HG02759 (cell line): Measurements from ENCODE around the gene VSTM2B.

ENCODE experiments used
- ATAC-seq: cut with Tn5 transposase; IDR thresholded peaks from one replicate; pipeline ENCODE4 v1.9.1; 2021; ENCODE audit warnings: mild to moderate bottlenecking, moderate library complexity; ENCODE audit not compliant: unreplicated experiment

Gene VSTM2B

DNA sequence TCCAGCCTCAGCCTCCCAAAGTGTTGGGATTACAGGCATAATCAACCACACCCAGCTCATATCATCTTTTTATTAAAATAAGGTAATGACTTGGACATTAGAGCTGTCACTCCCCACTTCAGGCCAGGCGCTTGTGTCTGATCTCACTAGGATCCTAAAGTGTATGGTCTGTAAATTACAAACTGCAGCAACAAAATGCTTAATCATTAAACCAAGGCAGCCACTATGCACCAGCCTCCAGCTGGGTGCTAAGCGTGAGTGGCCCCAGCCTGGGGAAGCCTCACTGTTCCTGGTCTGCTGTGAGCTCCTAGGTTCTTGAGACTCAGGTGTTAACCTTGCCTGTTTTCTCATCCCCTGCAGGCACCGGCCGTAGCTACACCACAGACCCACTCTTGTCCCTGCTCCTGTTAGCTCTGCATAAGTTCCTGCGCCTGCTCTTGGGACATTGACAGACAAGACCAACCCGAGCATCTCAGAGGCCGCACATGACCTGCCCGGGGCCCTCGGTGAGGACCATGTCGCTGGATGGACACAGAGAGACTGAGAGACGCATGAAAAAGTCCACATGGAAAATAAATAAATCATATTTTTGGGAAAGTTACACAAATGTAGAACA lies 37.8 kb downstream of the VSTM2B start:
- ATAC-seq: no peak

DNA sequence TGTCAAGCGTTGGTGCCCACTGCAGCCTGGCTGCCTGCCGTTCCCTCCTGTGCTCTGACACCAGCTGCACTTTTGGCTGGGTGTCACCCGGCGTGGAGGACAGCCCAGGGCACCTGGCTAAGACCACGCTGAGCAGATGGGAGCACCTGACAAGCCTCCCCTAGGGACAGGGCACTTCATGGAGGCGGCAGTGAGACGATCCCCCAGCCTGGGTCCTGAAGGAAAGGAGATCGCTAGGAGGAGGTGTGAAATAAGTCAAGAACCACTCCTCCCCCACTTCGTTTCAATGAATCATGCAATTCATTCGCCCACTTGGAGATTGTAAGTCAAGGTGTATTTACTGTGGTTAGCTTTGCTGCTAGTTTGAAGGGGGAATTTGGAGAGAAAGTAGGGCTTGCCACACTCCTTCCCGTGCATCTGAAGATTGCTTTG lies 38.8 kb downstream of the VSTM2B start:
- no peak for ATAC-seq

DNA sequence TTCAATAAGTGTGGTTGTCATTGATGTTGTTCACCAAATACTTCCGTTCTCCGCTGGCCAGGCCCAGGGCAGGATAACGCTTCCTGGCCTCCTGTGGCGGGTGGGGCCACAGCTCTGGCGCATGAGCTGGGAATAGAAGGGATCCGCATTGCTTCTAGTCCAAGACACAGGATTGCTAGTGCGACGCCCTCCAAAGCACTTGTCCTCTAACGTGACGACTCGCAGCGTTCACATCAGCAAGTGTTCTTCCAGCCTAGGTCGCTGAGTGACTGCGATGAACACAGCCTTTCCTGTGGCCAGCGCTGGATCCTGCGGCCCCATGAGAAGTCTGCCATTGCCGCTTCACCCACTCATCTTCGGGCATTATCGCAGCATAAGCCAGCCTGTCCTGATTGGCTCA lies 39.4 kb downstream of the VSTM2B start:
- ATAC-seq: no peak

DNA sequence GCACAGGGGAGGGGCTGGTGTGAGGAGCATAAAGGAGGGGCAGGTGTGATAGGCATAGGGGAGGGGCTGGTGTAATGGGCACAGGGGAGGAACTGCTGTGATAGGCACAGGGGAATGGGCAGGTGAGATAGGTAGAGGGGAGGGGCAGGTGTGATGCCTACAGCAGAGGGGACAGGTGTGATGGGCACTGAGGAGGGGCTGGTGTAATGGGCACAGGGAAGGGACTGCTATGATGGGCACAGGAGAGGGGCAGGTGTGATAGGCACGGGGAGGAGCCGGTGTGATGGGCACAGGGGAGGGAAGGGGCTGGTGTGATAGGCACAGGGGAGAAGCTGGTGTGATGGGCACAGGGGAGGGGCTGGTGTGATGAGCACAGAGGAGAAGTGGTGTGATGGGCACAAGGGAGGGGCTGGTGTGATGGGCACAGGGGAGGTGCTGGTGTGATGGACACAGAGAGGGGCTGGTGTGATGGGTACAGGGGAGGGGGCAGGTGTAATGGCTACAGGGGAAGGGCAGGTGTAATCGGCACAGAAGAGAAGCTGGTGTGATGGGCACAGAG lies 40.8 kb downstream of the VSTM2B start:
- ATAC-seq: no peak

DNA sequence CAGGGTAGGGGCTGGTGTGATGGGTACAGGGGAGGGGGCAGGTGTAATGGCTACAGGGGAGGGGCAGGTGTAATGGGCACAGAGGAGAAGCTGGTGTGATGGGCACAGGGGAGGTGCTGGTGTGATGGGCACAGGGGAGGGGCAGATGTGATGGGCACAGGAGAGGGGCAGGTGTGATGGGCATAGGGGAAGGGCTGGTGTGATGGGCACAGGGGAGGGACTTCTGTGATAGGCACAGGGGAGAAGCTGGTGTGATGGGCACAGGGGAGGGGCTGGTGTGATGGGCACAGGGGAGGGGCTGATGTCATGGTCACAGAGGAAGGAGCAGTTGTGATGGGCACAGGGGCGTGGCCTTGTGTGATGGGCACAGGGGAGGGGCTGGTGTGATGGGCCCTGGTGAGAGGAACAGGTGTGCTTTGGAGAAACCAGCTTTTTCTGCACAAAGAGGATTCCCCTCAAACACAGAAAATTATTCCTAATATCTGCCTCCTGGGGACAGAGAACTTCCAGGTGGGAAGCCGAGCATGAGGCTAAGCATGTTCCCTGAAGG lies 41.6 kb downstream of the VSTM2B start:
- no peak for ATAC-seq

DNA sequence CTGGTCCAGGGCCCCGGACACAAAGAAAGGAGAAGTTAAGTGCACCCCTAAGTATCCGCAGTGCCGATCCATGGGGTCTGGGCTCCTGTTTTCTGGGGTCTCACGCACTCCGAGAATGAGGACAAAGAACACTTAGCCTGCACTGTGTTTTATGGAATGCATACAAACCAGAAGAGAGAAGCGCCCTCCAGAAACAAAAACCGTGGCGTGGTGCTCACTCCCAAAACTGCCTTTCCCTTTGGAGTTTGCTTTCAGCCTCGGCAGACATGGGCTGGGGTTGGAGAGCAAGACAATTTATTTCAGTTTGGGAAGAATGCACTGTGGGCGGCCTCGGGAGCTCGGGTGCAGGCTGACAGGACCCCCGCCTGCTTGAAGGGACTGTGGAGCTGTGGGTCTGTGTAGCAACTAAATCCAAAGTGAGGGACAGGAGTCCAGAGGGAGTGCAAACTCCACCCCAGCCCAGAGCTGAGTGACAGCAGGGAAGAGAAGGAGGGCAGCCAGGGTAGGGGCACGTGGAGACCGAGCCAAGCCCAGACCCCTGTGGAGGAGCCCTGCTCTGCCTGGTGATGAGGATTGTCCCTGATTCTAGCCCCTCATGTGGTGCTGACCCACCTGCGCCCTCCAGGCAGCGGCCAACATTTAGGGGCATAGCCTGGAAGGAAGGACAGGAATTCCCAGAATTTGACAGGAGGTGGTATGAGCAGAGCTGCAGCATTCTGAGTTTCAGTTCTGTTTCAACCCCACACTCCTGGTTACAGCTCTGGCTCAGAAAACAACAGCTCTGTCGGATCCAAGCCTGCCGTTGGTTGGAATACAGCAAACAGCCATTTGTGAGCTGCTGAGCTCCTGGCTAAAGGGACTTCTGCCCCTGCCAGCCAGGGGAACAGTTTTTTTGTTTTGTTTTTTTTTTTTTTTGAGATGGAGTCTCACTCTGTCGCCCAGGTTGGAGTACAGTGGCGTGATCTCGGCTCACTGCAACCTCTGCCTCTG lies 42.5 kb downstream of the VSTM2B start:
- no peak for ATAC-seq

DNA sequence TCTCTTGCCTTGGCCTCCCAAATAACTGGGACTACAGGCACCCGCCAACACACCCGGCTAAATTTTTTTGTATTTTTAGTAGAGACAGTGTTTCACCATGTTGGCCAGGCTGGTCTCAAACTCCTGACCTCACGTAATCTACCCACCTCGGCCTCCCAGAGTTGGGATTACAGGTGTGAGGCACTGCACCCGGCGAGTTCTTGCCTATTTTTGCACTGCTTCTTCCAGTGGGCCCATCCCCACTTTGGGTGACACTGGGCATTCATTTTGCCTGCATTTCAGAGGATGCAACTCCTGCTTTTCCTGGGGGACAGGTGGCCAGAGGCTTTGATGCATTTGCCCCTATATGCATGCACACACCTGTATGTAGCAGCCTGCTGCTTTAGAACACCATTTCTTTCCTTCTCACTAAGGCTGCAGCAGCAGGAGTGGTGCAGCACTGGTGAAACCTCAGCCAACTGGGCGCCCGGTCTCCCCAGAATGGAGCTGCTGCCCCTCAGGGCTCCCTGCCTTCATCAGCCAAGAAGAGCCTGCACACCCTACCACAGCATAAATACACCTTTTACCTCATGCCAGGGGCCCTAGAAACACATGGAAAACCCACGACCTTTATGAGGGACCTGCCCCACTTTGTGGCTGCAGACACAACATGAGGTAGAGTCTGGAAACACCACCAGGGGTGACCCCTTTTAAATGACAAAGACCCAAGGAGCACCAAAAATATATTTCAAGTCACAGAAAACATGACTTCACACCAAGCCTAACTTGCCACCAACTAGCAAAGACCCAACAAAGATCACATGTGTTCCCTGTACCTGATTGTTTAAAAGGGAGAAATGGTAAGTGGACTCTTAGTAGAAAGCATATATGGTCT lies 43.5 kb downstream of the VSTM2B start:
- ATAC-seq: no peak

DNA sequence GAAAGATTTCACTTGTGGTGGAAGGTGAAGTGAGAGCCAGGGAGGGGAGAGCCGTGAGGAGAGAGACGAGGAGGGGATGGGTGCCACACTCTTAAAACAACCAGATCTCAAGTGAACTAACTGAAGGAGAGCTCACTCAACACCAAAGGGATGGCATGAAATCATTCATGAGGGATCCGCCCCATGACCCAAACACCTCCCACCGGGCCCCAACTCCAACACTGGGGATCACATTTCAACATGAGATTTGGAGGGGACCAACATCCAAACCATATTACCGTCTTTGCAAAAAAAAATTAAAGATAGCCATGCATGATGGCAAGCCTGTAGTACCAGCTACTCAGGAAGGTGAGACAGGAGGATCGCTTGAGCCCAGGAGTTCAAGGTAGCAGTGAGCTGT lies 45.4 kb downstream of the VSTM2B start:
- no peak for ATAC-seq

DNA sequence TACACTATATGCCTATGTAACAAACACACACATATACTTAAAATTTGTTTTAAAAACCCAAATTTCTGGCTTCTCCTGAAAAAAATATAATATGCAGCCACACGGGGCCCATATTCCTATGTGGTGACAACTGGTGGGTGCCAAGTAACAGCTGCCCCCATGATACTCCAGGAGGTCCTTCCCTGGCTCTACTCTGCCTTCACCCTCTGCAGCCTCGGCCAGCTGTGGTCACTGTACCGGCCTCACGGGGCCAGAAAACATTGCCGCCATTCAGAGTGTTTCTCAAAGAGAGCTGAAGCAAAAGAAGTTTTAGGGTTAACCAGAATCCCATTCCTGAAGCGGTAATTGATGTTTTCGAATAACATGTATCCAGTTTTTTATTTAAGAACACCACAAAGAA lies 47.7 kb downstream of the VSTM2B start:
- ATAC-seq: no peak

DNA sequence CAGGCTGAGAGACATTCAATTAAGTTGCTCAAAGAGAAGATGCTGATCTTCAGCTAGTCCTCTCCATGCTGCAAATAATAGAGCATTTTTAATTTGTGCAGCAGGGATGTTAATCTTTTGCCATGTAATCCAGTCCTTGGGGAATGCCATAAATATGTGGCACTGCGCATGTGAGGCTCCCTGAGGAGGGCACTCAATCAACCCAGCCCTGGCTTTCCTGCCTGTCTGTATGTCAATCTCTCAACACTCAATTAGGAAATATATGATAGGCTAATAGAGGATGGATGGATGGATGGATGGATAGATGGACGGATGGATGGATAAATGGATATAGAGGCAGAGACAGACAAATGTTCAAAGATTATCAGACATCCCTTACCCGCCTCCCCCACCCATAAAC lies 48.7 kb downstream of the VSTM2B start:
- ATAC-seq: no peak

DNA sequence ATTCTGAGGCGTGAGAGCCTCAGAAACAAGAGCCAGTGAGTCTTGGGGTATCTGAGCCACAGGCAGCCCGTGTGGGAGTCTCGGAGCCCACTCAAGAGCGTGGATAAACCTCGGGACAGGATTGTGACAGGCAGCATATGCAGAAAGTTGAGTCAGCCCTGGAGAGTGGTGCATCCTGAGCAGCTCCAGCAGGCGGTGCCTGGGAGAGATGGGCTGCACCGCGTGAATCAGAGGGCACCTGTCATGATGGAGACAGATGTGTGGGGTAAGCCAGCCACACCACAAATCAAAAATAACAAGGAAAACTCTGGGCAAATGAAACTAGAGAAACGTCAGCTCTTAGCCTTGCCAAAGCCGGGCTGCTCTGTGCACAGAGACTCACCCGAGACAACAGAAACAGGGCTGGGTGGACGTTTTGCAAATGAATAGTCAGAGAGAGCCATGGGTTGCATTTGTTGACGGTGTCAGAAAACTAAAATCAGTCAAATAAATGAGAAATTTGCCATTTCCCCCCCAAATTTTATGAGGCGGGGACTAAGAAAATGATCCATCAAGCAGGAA lies 50.3 kb downstream of the VSTM2B start:
- no peak for ATAC-seq

DNA sequence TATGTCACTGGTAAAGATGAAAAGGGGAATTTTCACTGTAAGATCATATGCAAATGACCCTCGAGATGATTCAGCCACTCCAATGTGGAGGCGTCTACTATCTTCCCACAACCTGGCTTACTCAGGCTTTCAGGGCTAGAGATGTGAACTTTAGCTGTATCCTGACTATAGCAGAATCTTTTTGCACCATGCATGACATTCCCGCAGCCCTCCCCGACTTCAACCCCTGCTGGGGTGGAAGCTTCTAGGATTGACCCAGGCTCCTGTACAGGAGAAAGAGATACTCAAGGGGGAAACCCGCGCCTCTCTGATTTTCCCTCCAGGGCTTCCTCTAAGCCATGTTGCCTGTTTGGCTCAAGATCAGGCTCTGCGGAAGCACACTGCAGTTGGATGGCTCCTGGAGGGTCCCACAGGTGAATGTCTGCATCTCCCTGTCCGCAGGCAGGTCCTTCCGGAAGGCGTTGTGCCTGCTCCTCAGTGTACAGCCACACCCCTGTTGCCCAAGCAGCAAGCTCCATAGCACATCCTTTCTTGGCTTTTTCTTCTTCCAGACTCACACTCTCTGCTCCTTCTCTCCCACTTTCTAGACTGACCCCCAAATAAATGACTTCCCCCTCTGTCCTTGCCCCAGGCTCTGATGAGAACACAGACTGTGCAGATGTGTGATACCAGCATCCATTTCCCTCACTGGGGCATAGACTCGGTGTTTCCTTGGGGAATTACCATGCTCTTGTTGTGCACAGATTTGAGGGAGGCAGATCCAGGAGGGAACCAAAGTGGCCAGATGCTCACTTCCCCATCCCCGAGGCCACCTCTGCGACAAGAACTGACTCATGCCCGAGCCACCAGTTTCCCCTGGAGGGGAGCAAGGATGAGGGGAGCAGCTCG lies 51.2 kb downstream of the VSTM2B start:
- ATAC-seq: peak; percentile 82

DNA sequence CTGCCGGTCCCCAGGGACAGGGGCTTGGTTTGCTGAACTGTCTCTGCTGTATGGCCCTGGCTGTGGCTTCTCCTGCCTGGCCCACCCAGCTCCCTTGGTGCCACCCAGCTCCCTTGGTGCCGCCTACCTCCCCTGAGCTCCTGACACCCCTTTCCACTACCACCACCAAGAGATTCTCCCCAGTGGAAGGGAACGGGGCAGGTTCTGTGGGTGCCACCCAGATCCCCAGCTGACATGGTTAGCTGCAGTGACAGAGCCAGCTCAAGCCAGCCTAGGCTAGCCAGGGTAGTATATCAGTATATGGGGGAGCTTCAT lies 51.8 kb downstream of the VSTM2B start:
- no peak for ATAC-seq

DNA sequence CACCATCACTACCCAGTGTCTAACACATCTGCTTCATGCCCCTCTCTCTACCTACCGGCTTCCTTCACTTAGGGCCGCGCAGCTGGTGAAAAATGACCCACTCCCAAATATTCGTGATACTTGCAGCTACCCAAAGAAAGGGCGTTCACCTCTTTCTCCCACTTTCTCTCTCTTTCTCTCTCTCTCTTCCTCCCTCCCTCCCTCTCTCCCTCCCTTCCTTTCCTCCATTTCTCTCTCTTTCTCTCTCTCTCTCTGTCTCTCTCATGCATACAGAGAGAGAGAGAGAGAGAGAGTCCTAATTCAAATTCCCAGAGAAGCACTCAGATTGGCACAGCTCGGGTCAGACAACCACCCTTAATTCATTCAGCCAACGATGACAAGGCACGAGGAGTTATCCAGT lies 52.6 kb downstream of the VSTM2B start:
- no peak for ATAC-seq

DNA sequence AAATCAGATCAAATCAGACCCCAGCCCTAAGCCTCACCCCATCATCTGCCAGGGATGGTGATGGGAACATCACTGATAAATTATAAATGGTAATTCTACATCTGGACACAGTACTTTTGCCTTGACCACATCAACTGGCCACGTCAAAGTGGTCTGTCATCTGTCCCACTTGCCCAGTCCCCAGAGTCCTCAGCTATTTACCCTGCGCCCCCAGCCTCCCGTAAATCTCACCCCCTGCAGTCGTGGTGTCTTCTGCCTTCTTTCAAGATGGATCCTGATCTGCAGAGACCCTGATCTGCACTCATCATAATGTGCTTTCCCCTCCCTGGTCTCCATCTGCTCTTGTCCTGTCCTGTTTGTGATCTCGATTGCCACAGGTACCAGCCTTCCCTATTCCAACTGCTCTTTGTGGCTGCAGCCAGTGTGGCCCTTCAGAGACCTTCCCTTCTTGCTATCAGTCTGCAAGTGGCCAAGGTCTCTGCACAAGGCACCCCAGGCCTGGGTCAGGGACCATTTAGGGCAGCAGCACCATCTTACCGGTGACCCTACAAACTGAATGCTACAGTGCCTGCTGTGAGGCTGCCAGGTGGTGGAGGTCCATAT lies 53.6 kb downstream of the VSTM2B start:
- no peak for ATAC-seq

DNA sequence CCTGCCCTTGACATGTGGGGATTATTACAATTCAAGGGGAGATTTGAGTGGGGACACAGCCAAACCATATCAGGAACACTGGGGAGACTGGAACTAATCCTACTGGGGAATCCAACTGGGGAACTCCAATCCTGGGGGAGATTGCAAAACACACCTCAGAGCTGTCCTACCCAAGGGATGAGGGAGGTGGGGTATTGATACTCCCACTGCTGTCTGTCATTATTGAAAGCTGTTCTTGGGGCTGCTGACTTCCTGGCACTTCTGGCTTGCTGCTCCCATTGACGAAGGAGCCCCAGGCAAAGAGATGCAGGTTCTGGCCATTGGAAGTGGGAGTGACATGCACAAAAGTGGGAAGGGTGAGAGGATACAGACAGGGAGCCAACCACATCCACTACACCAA lies 55.6 kb downstream of the VSTM2B start:
- ATAC-seq: no peak

DNA sequence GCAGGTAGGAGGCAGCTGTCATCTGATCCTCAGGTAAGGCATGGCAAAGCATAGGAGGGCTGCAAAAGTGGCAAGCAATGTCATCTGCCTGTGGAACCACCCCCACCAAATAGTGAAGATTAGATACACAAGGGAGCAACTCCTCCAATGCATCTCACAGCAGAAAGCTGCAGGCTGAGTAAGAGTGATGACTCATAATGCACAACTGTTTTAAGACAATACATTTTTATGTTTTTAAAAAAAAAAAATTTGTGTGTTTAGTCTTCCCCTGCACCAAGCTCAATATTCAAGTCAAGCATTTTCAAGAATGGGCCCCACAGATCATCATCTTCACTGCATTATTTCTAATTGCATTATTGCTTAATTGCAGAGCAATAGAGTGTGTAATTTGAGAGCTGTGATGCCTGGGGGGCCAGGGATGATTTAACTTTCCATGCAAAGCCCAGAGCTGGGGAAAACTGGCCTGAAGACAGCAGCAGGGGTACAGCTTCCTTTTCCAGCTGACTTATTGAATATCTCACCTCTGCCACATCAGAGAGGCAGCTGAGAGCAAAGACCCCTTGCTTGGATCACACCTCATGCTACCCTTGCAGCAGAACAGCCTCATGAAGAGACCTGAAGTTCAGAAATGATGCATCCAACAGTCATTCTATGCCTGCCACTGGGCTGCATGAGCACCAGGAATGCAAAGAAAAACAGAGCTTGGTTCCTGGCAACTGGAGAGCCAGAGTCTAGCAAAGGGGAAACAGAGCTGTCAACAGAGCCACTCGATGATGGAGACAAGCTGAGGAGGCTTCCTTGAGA lies 57.6 kb downstream of the VSTM2B start:
- no peak for ATAC-seq

DNA sequence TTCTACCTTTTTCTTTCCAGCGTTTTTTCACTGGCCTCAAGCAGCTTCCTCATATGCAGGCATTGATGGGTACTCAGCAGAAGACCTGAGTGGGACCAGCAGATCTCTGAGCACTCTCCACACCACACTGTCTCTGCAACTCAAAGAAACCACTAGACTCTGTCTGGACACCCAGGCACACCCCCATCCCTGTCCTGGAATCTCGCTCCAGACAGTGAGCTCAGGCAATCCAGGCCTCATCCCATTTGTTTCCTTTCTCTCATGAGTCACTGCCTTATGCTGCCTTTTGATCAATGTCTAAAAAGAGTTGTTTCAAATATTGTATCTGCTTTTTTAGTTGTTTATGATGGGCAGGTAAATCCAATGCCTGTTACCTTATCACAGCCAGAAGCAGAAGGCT lies 60.6 kb downstream of the VSTM2B start:
- ATAC-seq: no peak
